ENCODE results near the gene R3HCC1L. TPM values are rescaled to one million over a fixed set of nuclear protein-coding genes. Genes with fewer than 3 reads are reported as not detected.

R3HCC1L gene
- total and polyA plus RNA-seq, 4 donors: 9.5 to 18.6 (median 14.2) TPM

- H3K27ac ChIP-seq (ENCODE audit: low read depth, low read length): no peak overlapping the region
- peaks cover 16% of the 10 kb centered on the region for H3K4me1 ChIP-seq (ENCODE audit: control insufficient read depth, insufficient read depth, low read length)
- WGBS (ENCODE audit: insufficient coverage): 100% methylated on average over 1 of the region's 8 CpGs
- no peak overlapping the region for H3K4me3 ChIP-seq (ENCODE audit: low read depth, low read length)
- H3K9me3 ChIP-seq (ENCODE audit: control insufficient read depth, insufficient read depth, low read length): no peaks in the 10 kb centered on the region
- no peaks in the 10 kb centered on the region for H3K27me3 ChIP-seq (ENCODE audit: control insufficient read depth, insufficient read depth, low read length)
- DNase-seq (ENCODE audit: low read depth in 4 of 6, low spot score in 6 of 6): no peak
- peaks cover 13% of the 10 kb centered on the region for H3K36me3 ChIP-seq (ENCODE audit: control insufficient read depth, insufficient read depth, low read length)
Measured at GRCh38 chr10:98251399-98251798, 116.9 kb downstream of the R3HCC1L start.

- Histone ChIP-seq H3K9me3 (ENCODE audit: control insufficient read depth, insufficient read depth, low read length) (no peaks in the 10 kb centered on the region), H3K27me3 (ENCODE audit: control insufficient read depth, insufficient read depth, low read length) (no peaks in the 10 kb centered on the region), H3K4me3 (ENCODE audit: low read depth, low read length) (no peak overlapping the region), H3K27ac (ENCODE audit: low read depth, low read length) (no peak overlapping the region), H3K36me3 (ENCODE audit: control insufficient read depth, insufficient read depth, low read length) (peaks cover 16% of the 10 kb centered on the region), H3K4me1 (ENCODE audit: control insufficient read depth, insufficient read depth, low read length) (peaks cover 8% of the 10 kb centered on the region)
- 94% methylated on average over 7 of the region's 7 CpGs for WGBS (ENCODE audit: insufficient coverage)
- no peak for DNase-seq (ENCODE audit: low read depth in 4 of 6, low spot score in 6 of 6)
Measured at GRCh38 chr10:98252464-98252863, 118.0 kb downstream of the R3HCC1L start.

- DNase-seq (ENCODE audit: low read depth in 4 of 6, low spot score in 6 of 6): no peak
- H3K36me3 ChIP-seq (ENCODE audit: control insufficient read depth, insufficient read depth, low read length): peaks cover 19% of the 10 kb centered on the region
Measured at GRCh38 chr10:98253499-98253898, 119.0 kb downstream of the R3HCC1L start.

GRCh38 chr10:98254234-98254974, 119.9 kb downstream of the R3HCC1L start:
- Histone ChIP-seq H3K9me3 (ENCODE audit: control insufficient read depth, insufficient read depth, low read length) (no peaks in the 10 kb centered on the region), H3K4me1 (ENCODE audit: control insufficient read depth, insufficient read depth, low read length) (peaks cover 8% of the 10 kb centered on the region), H3K27ac (ENCODE audit: low read depth, low read length) (no peak overlapping the region), H3K27me3 (ENCODE audit: control insufficient read depth, insufficient read depth, low read length) (no peaks in the 10 kb centered on the region), H3K36me3 (ENCODE audit: control insufficient read depth, insufficient read depth, low read length) (peaks cover 19% of the 10 kb centered on the region), H3K4me3 (ENCODE audit: low read depth, low read length) (no peak overlapping the region)
- WGBS (ENCODE audit: insufficient coverage): 73% methylated on average over 7 of the region's 10 CpGs
- DNase-seq (ENCODE audit: low read depth in 4 of 6, low spot score in 6 of 6): no peak

More at GRCh38 chr10:98253499-98253898, 119.0 kb downstream of the R3HCC1L start:
- Histone ChIP-seq H3K4me3 (ENCODE audit: low read depth, low read length) (no peak overlapping the region), H3K27ac (ENCODE audit: low read depth, low read length) (no peak overlapping the region), H3K4me1 (ENCODE audit: control insufficient read depth, insufficient read depth, low read length) (peaks cover 8% of the 10 kb centered on the region), H3K9me3 (ENCODE audit: control insufficient read depth, insufficient read depth, low read length) (no peaks in the 10 kb centered on the region), H3K27me3 (ENCODE audit: control insufficient read depth, insufficient read depth, low read length) (no peaks in the 10 kb centered on the region)
- 84% methylated on average over 16 of the region's 17 CpGs for WGBS (ENCODE audit: insufficient coverage)

- Histone ChIP-seq H3K27ac (ENCODE audit: low read depth, low read length) (no peak overlapping the region), H3K36me3 (ENCODE audit: control insufficient read depth, insufficient read depth, low read length) (peaks cover 19% of the 10 kb centered on the region)
Measured at GRCh38 chr10:98255146-98255877, 120.9 kb downstream of the R3HCC1L start.

GRCh38 chr10:98256692-98257091, 122.2 kb downstream of the R3HCC1L start:
- Histone ChIP-seq H3K36me3 (ENCODE audit: control insufficient read depth, insufficient read depth, low read length) (peaks cover 24% of the 10 kb centered on the region), H3K4me3 (ENCODE audit: low read depth, low read length) (no peak overlapping the region), H3K4me1 (ENCODE audit: control insufficient read depth, insufficient read depth, low read length) (peaks cover 8% of the 10 kb centered on the region), H3K27me3 (ENCODE audit: control insufficient read depth, insufficient read depth, low read length) (no peaks in the 10 kb centered on the region), H3K9me3 (ENCODE audit: control insufficient read depth, insufficient read depth, low read length) (no peaks in the 10 kb centered on the region), H3K27ac (ENCODE audit: low read depth, low read length) (no peak overlapping the region)
- DNase-seq (ENCODE audit: low read depth in 4 of 6, low spot score in 6 of 6): no peak
- WGBS (ENCODE audit: insufficient coverage): 93% methylated on average over 4 of the region's 11 CpGs

More at GRCh38 chr10:98255146-98255877, 120.9 kb downstream of the R3HCC1L start:
- Histone ChIP-seq H3K9me3 (ENCODE audit: control insufficient read depth, insufficient read depth, low read length) (no peaks in the 10 kb centered on the region), H3K27me3 (ENCODE audit: control insufficient read depth, insufficient read depth, low read length) (no peaks in the 10 kb centered on the region), H3K4me3 (ENCODE audit: low read depth, low read length) (no peak overlapping the region), H3K4me1 (ENCODE audit: control insufficient read depth, insufficient read depth, low read length) (peaks cover 8% of the 10 kb centered on the region)
- DNase-seq (ENCODE audit: low read depth in 4 of 6, low spot score in 6 of 6): no peak
- 86% methylated on average over 12 of the region's 17 CpGs for WGBS (ENCODE audit: insufficient coverage)

GRCh38 chr10:98257198-98257597, 122.7 kb downstream of the R3HCC1L start:
- Histone ChIP-seq H3K27ac (ENCODE audit: low read depth, low read length) (no peak overlapping the region), H3K36me3 (ENCODE audit: control insufficient read depth, insufficient read depth, low read length) (peaks cover 24% of the 10 kb centered on the region), H3K9me3 (ENCODE audit: control insufficient read depth, insufficient read depth, low read length) (no peaks in the 10 kb centered on the region), H3K4me3 (ENCODE audit: low read depth, low read length) (no peak overlapping the region), H3K27me3 (ENCODE audit: control insufficient read depth, insufficient read depth, low read length) (no peaks in the 10 kb centered on the region), H3K4me1 (ENCODE audit: control insufficient read depth, insufficient read depth, low read length) (peaks cover 5% of the 10 kb centered on the region)
- 89% methylated on average over 12 of the region's 12 CpGs for WGBS (ENCODE audit: insufficient coverage)
- no peak for DNase-seq (ENCODE audit: low read depth in 4 of 6, low spot score in 6 of 6)

- no peaks in the 10 kb centered on the region for H3K27me3 ChIP-seq (ENCODE audit: control insufficient read depth, insufficient read depth, low read length)
- no peaks in the 10 kb centered on the region for H3K4me1 ChIP-seq (ENCODE audit: control insufficient read depth, insufficient read depth, low read length)
- H3K36me3 ChIP-seq (ENCODE audit: control insufficient read depth, insufficient read depth, low read length): peaks cover 21% of the 10 kb centered on the region
- H3K9me3 ChIP-seq (ENCODE audit: control insufficient read depth, insufficient read depth, low read length): no peaks in the 10 kb centered on the region
- no peak overlapping the region for H3K4me3 ChIP-seq (ENCODE audit: low read depth, low read length)
- no peak for DNase-seq (ENCODE audit: low read depth in 4 of 6, low spot score in 6 of 6)
- no peak overlapping the region for H3K27ac ChIP-seq (ENCODE audit: low read depth, low read length)
- WGBS (ENCODE audit: insufficient coverage): 95% methylated on average over 16 of the region's 16 CpGs
Measured at GRCh38 chr10:98257961-98258360, 123.5 kb downstream of the R3HCC1L start.

- Histone ChIP-seq H3K4me1 (ENCODE audit: control insufficient read depth, insufficient read depth, low read length) (no peaks in the 10 kb centered on the region), H3K9me3 (ENCODE audit: control insufficient read depth, insufficient read depth, low read length) (no peaks in the 10 kb centered on the region), H3K4me3 (ENCODE audit: low read depth, low read length) (no peak overlapping the region), H3K36me3 (ENCODE audit: control insufficient read depth, insufficient read depth, low read length) (peaks cover 21% of the 10 kb centered on the region), H3K27me3 (ENCODE audit: control insufficient read depth, insufficient read depth, low read length) (no peaks in the 10 kb centered on the region), H3K27ac (ENCODE audit: low read depth, low read length) (no peak overlapping the region)
- no peak for DNase-seq (ENCODE audit: low read depth in 4 of 6, low spot score in 6 of 6)
- WGBS (ENCODE audit: insufficient coverage): 88% methylated on average over 11 of the region's 13 CpGs
Measured at GRCh38 chr10:98258683-98259454, 124.4 kb downstream of the R3HCC1L start.
